K562 (cell line): ENCODE data around the gene GRIN2D. TPM values are rescaled to one million over a fixed set of nuclear protein-coding genes. Genes with fewer than 3 reads are reported as not detected.

Experiments
- ATAC-seq: fragments of 200-7000 bp; cut with Tn5 transposase; 3 replicates; pipeline ENCODE4 v1.9.1; 2020; ENCODE audit warnings: moderate library complexity
- BruUV-seq: library from RNA; stranded (reverse); fragments of 400-500 nt; replicated peaks from 2 replicates; lab custom pipeline; 2021; lab: Mats Ljungman, UMichigan
- CTCF ChIA-PET: fragments of 300-600 bp; formaldehyde crosslinking; extraction: SDS; loops from one replicate; lab custom pipeline; 2021; ENCODE audit warnings: low intra/inter-chr PET ratio; lab: Yijun Ruan, JAX
- POLR2A ChIA-PET: fragments of 300-600, 350-650 bp; sonication (Branson Sonifier 250); formaldehyde crosslinking; extraction: SDS; loops from one replicate; lab custom pipeline; 2021; ENCODE audit warnings: antibody characterized with exemption, inconsistent platforms; lab: Yijun Ruan, JAX
- DNase-seq, 4 experiments: peaks; one replicate each; pipeline versions ENCODE4 v3.0.0 to v3.0.0-alpha.2; 2011 to 2018; ENCODE audit warnings: low spot score in 3 of 4, mixed read lengths in 3 of 4; ENCODE audit errors: extremely low read depth in 1 of 4
- FAIRE-seq: peaks from 2 replicates; lab custom pipeline; 2011; peaks lifted over from hg19 to GRCh38; lab: Jason Lieb, UNC
- H2AFZ ChIP-seq: 2 replicates; pipeline ENCODE4 v1.6.0; 2011; ENCODE audit warnings: low read depth, low read length, control low read depth, inconsistent platforms
- H3K27ac ChIP-seq: fragments of 200-600 bp; 3 replicates; pipeline ENCODE4 v1.8.0; 2011; ENCODE audit warnings: low read depth, mild to moderate bottlenecking, control low read depth, inconsistent platforms, low read length, moderate library complexity, mixed read lengths; ENCODE audit errors: extremely low read depth
- H3K27me3 ChIP-seq, 2 experiments: fragments of 300-600 bp in 1 of 2; 2 replicates in 1 of 2; 3 replicates in 1 of 2; pipeline versions ENCODE4 v1.6.0 to v1.8.0; 2011; ENCODE audit warnings: inconsistent platforms in 2 of 2, low read length in 2 of 2, mild to moderate bottlenecking in 1 of 2, mixed read lengths in 1 of 2, moderate library complexity in 1 of 2; ENCODE audit not compliant: control insufficient read depth in 2 of 2, insufficient read depth in 2 of 2
- H3K36me3 ChIP-seq: fragments of 300-600 bp; 3 replicates; pipeline ENCODE4 v1.8.0; 2011; ENCODE audit warnings: mild to moderate bottlenecking, low read length, inconsistent platforms; ENCODE audit not compliant: control insufficient read depth, insufficient read depth
- H3K4me1 ChIP-seq, 2 experiments: fragments of 200-600 bp in 1 of 2; replicated peaks in 1 of 2; 2 replicates in 1 of 2; 3 replicates in 1 of 2; pipeline versions ENCODE4 v1.5.1 to v1.8.0; 2011; ENCODE audit warnings: inconsistent platforms in 2 of 2, low read length in 2 of 2, mild to moderate bottlenecking in 1 of 2, mixed read lengths in 1 of 2, moderate library complexity in 1 of 2; ENCODE audit not compliant: control insufficient read depth in 2 of 2, insufficient read depth in 2 of 2
- H3K4me2 ChIP-seq: 2 replicates; pipeline ENCODE4 v1.6.1; 2011; ENCODE audit warnings: low read length, control low read depth, inconsistent platforms, mixed read lengths; ENCODE audit not compliant: insufficient read depth
- H3K4me3 ChIP-seq: fragments of 200-600 bp; sonication (generic), shearing (Covaris generic); 2 replicates; pipeline ENCODE4 v1.5.1; 2016; ENCODE audit warnings: control low read depth, inconsistent platforms
- H3K79me2 ChIP-seq: fragments of 200-600 bp; 3 replicates; pipeline ENCODE4 v1.8.0; 2011; ENCODE audit warnings: low read length, inconsistent platforms; ENCODE audit not compliant: control insufficient read depth, insufficient read depth
- H3K9ac ChIP-seq, 2 experiments: 2 replicates each; pipeline versions ENCODE4 v1.6.0 to v1.6.1; 2011; ENCODE audit warnings: low read depth in 2 of 2, low read length in 2 of 2, control low read depth in 1 of 2, inconsistent platforms in 1 of 2, mild to moderate bottlenecking in 1 of 2, mixed read lengths in 1 of 2; ENCODE audit not compliant: insufficient read depth in 1 of 2
- H3K9me1 ChIP-seq: one replicate; pipeline ENCODE4 v1.6.0; 2011; ENCODE audit warnings: inconsistent platforms, mild to moderate bottlenecking, low read length, moderate library complexity; ENCODE audit not compliant: control insufficient read depth, insufficient read depth
- H3K9me3 ChIP-seq: replicated peaks from 2 replicates; pipeline ENCODE4 v1.5.1; 2011; ENCODE audit warnings: low read depth, low read length, inconsistent platforms; ENCODE audit not compliant: control insufficient read depth, insufficient read depth
- H4K20me1 ChIP-seq: replicated peaks from 2 replicates; pipeline ENCODE4 v1.6.1; 2011; ENCODE audit warnings: low read length, inconsistent platforms, mixed read lengths; ENCODE audit not compliant: control insufficient read depth, insufficient read depth
- BCLAF1 ChIP-seq, 2 experiments: fragments of 450-650 bp in 1 of 2; IDR thresholded peaks; 2 replicates each; pipeline ENCODE4 v1.6.1; 2011 to 2017; ENCODE audit warnings: low read depth in 2 of 2, antibody characterized with exemption in 1 of 2, borderline replicate concordance in 1 of 2, low read length in 1 of 2, mild to moderate bottlenecking in 1 of 2, mixed read lengths in 1 of 2; ENCODE audit not compliant: control insufficient read depth in 1 of 2
- NCOA4 ChIP-seq: fragments of 450-650 bp; IDR thresholded peaks from 2 replicates; pipeline ENCODE4 v1.6.1; 2018; ENCODE audit warnings: mild to moderate bottlenecking; ENCODE audit not compliant: partially characterized antibody
- TCF7L2 ChIP-seq: fragments of 150-350 bp; IDR thresholded peaks from 2 replicates; pipeline ENCODE4 v1.6.1; 2016; ENCODE audit warnings: low read depth, mild to moderate bottlenecking, low read length, moderate library complexity
- ZMIZ1 ChIP-seq, 2 experiments: fragments of 150-350 bp in 1 of 2; IDR thresholded peaks; 2 replicates each; pipeline ENCODE4 v1.6.1; 2012 to 2016; ENCODE audit warnings: low read depth in 2 of 2, low read length in 2 of 2, mild to moderate bottlenecking in 1 of 2, moderate library complexity in 1 of 2
- WGBS: fragments of 100-300 bp; shearing (Covaris generic); methylation state at CpG from one replicate; pipeline ENCODE4 v1.1.6; 2016; ENCODE audit warnings: low coverage, mixed read lengths; ENCODE audit not compliant: insufficient coverage; ENCODE audit errors: missing lambda C conversion rate; 5-methylcytosine and 5-hydroxymethylcytosine counted together
- in situ Hi-C: fragments of 300-500 bp; cut with MboI; formaldehyde crosslinking; loops from 4 replicates; pipeline ENCODE4 v1.15.0; 2018; ENCODE audit warnings: inconsistent platforms, mixed read lengths
- intact Hi-C: fragments of 100-400 bp; cut with micrococcal nuclease; formaldehyde crosslinking; loops from 2 replicates; pipeline ENCODE4 v1.14.2; 2022
- polyA plus RNA-seq, 8 experiments: library from polyadenylated mRNA; depleted of rRNA in 4 of 8; stranded (reverse) in 5 of 8; unstranded in 3 of 8; fragments of >200 nt; fragmentation: Nextera tagmentation in 2 of 8; fragmentation: Illumina TruSeq in 1 of 8; extraction: Ambion mirVana in 2 of 8; extraction: Trizol in 1 of 8; gene quantifications; 2 replicates each; pipeline versions ENCODE4 v1.2.1 to v1.2.3, GENCODE V29; 2011 to 2014; ENCODE audit warnings: inconsistent platforms in 1 of 8, missing spikeins in 1 of 8
- total RNA-seq, 7 experiments: library from RNA; depleted of rRNA in 6 of 7; stranded (reverse); fragments of >200 nt in 6 of 7; fragmentation: Illumina TruSeq in 2 of 7; extraction: Trizol in 2 of 7; gene quantifications; 2 replicates each; pipeline versions ENCODE4 v1.2.1 to v1.2.3, GENCODE V29; 2011 to 2021; ENCODE audit warnings: low replicate concordance in 1 of 7

GRIN2D gene
- total and polyA plus RNA-seq, 9 of the 15 experiments (the other 6 are each of a cell fraction or from before 2014, with no cell fraction given), result 0.32 to 31.5 (median 1.8) TPM

- H2AFZ ChIP-seq, result no peak overlapping the region
- peaks cover 12% of the 10 kb centered on the region for H4K20me1 ChIP-seq
- H3K27ac ChIP-seq, result no peak overlapping the region
- BruUV-seq, result no TSS peak
- ChIA-PET POLR2A (interaction anchor here (0.6 to 1.7 kb wide), 2 partner anchors 13 to 149 kb away, joined by 3 to 9 read pairs; no protein-coding TSS in a partner anchor), CTCF (no interaction called here)
- H3K27me3 ChIP-seq, result no peaks in the 10 kb centered on the region
- no peak for TF ChIP-seq NCOA4
- no peak for TF ChIP-seq BCLAF1 (IDR thresholded peaks at IDR 0.05; ENCODE audit: borderline replicate concordance in 1 of 2, control insufficient read depth in 1 of 2, low read depth in 2 of 2, low read length in 1 of 2)
- no peak for TF ChIP-seq ZMIZ1 (IDR thresholded peaks at IDR 0.05; ENCODE audit: low read depth in 2 of 2, low read length in 2 of 2)
- no peak for TF ChIP-seq TCF7L2
- peaks cover 65% of the 10 kb centered on the region for H3K79me2 ChIP-seq
- H3K4me1 ChIP-seq, result peaks cover 29 to 52% of the 10 kb centered on the region in 2 experiments
- intact Hi-C loops, result no loop called here
- H3K36me3 ChIP-seq, result peaks cover 26% of the 10 kb centered on the region; the same call in 2 of the 3 replicates
- in situ Hi-C loops, result no loop called here
- no peaks in the 10 kb centered on the region for H3K9me3 ChIP-seq
- H3K9ac ChIP-seq, result peak overlapping the region in 1 of 2 experiments; percentile 70; a peak in 1 of 4 replicates
- no peak for FAIRE-seq
- no peak overlapping the region for H3K4me2 ChIP-seq
- no peaks in the 10 kb centered on the region for H3K9me1 ChIP-seq
- no peak for ATAC-seq
- H3K4me3 ChIP-seq, result no peak overlapping the region
- WGBS, result 80% methylated on average over 5 of the region's 5 CpGs
- DNase-seq, result no peak
These were observed 7.8 kb downstream of the GRIN2D start for GRCh38 chr19:48401287-48401686.
